Umbilical cord (tissue), 2 donors: ENCODE results near the gene MUL1. TPM values are rescaled to one million over a fixed set of nuclear protein-coding genes. Genes with fewer than 3 reads are reported as not detected.

Experiments
- DNase-seq: peaks from one replicate; pipeline ENCODE4 v3.0.0-alpha.2; 2015; ENCODE audit warnings: low spot score
- total RNA-seq: library from RNA; depleted of rRNA; stranded (reverse); fragments of >200 nt; gene quantifications from one replicate; pipeline ENCODE4 v1.2.3, GENCODE V29; 2014; ENCODE audit warnings: low replicate concordance; ENCODE audit not compliant: insufficient read depth

The MUL1 gene
- total RNA-seq, 1 donor from 2014 or later: 13.5 TPM

- DNase-seq: peak; percentile 61
These were observed 22.2 kb downstream of the MUL1 start, which contains the start of gene CAMK2N1 for GRCh38 chr1:20485527-20486456. Gene CAMK2N1, minus strand, starts transcription at chr1:20486210. Its CDS starts 831 bp downstream, at chr1:20485379.

GRCh38 chr1:20484519-20485462 is 23.2 kb downstream of the MUL1 start:
- DNase-seq: no peak

GRCh38 chr1:20483833-20484518 is 24.0 kb downstream of the MUL1 start:
- no peak for DNase-seq

GRCh38 chr1:20483098-20483832 is 24.7 kb downstream of the MUL1 start:
- no peak for DNase-seq

- DNase-seq: no peak
These were observed 26.1 kb downstream of the MUL1 start for GRCh38 chr1:20481643-20482498.

- DNase-seq: no peak
These were observed 26.9 kb downstream of the MUL1 start for GRCh38 chr1:20480951-20481617.

- no peak for DNase-seq
These were observed 27.6 kb downstream of the MUL1 start for GRCh38 chr1:20480243-20480944.

GRCh38 chr1:20479840-20480239 is 28.1 kb downstream of the MUL1 start:
- no peak for DNase-seq

GRCh38 chr1:20478057-20478635 is 29.8 kb downstream of the MUL1 start:
- DNase-seq: no peak

- DNase-seq: peak; percentile 85
These were observed 30.4 kb downstream of the MUL1 start for GRCh38 chr1:20477348-20478056.

GRCh38 chr1:20476265-20477038 is 31.5 kb downstream of the MUL1 start:
- peak; percentile 55 for DNase-seq

- DNase-seq: no peak
These were observed 33.0 kb downstream of the MUL1 start for GRCh38 chr1:20474996-20475395.

- peak; percentile 50 for DNase-seq
These were observed 33.5 kb downstream of the MUL1 start for GRCh38 chr1:20474333-20474975.

GRCh38 chr1:20473894-20474293 is 34.1 kb downstream of the MUL1 start:
- no peak for DNase-seq

GRCh38 chr1:20472860-20473711 is 34.9 kb downstream of the MUL1 start:
- DNase-seq: peak; percentile 83
